Loucy (cell line): Measurements from ENCODE around the gene WFIKKN2.

ENCODE experiments used
- CTCF ChIP-seq: fragments of 200-600 bp; sonication (generic); conservative IDR thresholded peaks from 2 replicates; pipeline ENCODE4 v1.5.1; 2014; ENCODE audit warnings: mild to moderate bottlenecking, antibody characterized with exemption, low read length
- EZH2phosphoT487 ChIP-seq: fragments of 200-600 bp; IDR thresholded peaks from 2 replicates; pipeline ENCODE4 v1.6.1; 2018; ENCODE audit warnings: antibody characterized with exemption, mild to moderate bottlenecking, moderate library complexity, borderline replicate concordance

- TF ChIP-seq CTCF (no peak), EZH2phosphoT487 (no peak)
Measured at GRCh38 chr17:50887705-50888245, 52.4 kb downstream of the WFIKKN2 start.
